GM12875 (cell line): ENCODE measurements around the gene CNIH3.

ENCODE experiments used
- H3K4me3 ChIP-seq: one replicate; pipeline ENCODE4 v1.5.1; 2011; ENCODE audit warnings: low read depth, low read length, control low read depth
- CTCF ChIP-seq: IDR thresholded peaks from 2 replicates; pipeline ENCODE4 v1.5.1; 2011; ENCODE audit warnings: low read depth, mild to moderate bottlenecking, control low read depth, inconsistent platforms, low read length, moderate library complexity, borderline replicate concordance; ENCODE audit not compliant: insufficient read depth

CNIH3 gene

DNA sequence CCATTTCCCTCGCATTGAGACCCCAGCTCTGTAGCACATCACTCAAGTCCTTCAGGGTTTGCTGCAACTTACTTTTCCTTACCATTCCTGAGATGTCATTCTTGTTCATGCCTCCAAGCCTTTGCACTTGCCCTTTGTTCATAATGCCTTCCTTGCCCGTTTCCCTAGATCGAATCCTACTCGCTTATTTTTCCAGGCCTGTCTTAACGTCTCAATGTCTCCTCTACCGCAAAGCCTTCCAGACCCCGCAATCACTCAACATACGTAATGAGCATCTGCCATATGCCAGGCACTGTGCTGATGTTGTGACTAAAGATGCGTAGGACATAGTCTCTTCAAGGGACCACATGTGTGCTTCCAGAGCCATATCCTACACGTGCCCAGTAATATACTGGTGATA lies 31.1 kb upstream of the CNIH3 start:
- H3K4me3 ChIP-seq: no peak overlapping the region
- TF ChIP-seq CTCF: no peak

DNA sequence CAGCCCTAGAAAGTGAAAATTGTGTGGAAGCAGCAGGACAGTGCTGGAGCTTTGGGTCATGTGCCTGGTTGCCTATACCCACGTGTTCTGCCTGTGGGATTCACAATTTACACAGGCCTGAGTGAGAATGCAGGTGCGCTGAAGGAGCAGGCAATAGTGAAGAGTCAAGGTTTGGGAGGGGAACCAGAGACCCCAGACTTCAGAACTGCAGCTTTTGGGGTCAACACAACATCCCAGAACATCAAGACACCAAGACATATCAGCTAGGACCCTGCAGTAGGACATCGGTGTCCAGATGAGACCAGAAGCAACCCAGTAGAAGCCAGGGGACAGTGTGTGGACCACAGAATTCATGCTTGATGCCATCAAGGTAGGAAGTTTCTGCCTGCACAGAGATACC lies 29.1 kb upstream of the CNIH3 start:
- no peak for TF ChIP-seq CTCF
- H3K4me3 ChIP-seq: no peak overlapping the region

DNA sequence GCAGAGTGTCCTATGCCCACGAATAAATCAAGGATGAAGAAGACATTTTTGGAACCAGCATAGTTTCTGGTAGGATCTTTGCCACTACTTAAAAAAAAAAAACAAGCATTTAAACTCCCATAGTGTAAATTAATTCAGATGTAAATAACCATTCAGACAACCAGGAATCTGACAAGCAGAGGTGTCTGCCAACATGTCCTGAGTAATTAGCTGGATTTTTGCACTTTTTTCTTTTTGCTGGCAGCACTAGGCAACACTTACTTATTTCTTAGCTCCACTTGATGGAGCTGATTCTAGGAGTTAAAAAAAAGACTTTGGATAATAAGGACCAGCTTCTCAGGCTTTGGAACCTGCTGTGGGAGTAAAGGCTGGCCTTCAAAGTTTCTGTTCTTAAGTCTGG lies 27.6 kb upstream of the CNIH3 start:
- H3K4me3 ChIP-seq: no peak overlapping the region
- no peak for TF ChIP-seq CTCF

DNA sequence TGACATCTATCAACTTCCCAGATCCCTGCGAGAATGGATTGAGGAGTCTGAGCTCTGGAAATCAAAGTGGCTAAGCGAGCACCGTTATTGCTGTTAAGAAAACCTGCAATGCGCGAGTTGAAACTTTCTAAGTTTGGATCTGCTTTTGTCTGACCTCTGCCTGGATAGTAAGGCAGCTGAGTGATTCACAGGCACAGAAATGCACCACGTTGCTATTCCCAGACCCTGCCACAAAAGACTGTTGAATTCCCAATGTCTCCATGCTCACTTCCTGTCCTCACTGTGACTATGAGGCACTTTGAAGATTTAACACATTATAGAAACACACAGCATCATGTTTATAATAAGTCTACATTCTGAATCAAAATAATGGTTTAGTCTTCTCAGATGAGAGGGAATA lies 27.1 kb upstream of the CNIH3 start:
- no peak overlapping the region for H3K4me3 ChIP-seq
- no peak for TF ChIP-seq CTCF

- TF ChIP-seq CTCF: no peak
- no peak overlapping the region for H3K4me3 ChIP-seq
Observed at GRCh38 chr1:224591326-224591725, 24.8 kb upstream of the CNIH3 start.

DNA sequence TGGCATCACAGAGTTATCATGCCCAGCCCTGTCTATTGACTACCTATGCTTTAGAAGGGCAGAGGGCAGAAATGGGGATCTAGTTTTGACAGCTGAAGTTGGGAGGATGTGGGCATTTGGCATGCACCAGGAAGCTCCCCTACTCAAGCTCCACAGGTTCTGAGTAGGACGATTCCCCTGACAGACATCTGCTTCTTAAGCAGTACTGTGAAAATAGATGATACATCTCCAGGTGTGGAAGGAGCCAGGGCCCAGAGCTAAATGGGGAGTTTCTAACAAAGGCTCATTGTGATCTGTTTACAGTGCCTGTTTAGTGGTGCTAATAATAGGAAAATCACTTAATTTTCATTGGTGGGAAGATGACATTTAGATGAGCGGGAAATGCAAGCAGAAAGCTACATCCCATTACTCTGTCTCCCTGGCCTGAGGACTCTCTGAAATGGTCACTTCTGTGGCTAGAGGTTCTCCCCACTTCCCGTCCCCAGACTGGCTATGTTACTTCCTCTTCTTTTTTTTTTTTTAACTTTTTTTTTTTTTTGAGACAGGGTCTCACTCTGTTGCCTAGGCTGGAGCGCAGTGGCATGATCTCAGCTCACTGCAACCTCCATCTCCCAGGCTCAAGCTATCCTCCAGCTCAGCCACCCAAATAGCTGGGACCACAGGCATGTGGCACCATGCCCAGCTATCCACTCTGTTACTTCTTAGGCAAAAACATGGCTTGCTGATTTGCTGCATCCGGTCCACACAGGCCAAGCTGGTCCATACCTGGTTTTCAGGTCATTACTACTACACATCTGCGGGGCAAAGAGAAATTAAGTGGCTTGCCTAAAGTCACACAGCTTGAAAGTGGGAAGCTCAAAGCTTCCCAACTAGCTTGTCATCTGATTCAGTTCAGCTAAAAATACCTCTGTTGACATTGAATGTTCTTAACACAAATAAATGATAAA lies 23.2 kb upstream of the CNIH3 start:
- H3K4me3 ChIP-seq: no peak overlapping the region
- TF ChIP-seq CTCF: no peak

DNA sequence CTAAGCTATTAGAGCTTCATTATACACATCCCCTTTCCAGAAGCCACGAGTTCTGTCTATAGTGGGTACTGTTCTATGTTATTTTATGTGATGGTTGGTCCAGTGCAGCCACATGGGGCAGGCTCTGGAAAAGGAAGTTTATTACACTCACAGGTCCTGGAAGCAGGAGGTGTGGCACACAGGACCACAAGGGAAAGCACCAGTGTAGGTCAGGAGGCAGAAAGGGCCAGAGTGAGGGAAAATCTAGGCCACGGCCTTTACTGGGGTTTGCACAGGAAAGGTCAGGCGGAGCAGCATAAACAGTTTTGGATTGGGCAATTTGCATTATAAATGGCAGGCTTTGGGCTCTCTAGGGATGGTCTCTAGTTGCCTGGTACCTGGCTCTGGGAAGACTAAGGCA lies 21.8 kb upstream of the CNIH3 start:
- TF ChIP-seq CTCF: no peak
- no peak overlapping the region for H3K4me3 ChIP-seq
